Mononuclear cell (primary cell): ENCODE measurements around the gene MAPK8IP2. TPM values are rescaled to one million over a fixed set of nuclear protein-coding genes. Genes with fewer than 3 reads are reported as not detected.

Source experiments
- H3K27me3 ChIP-seq: 2 replicates; pipeline ENCODE4 v1.6.0; 2011; ENCODE audit warnings: low read length, control low read depth; ENCODE audit not compliant: insufficient read depth
- H3K4me1 ChIP-seq: 2 replicates; pipeline ENCODE4 v1.5.1; 2011; ENCODE audit warnings: mild to moderate bottlenecking, low read length, control low read depth; ENCODE audit not compliant: insufficient read depth
- H3K4me3 ChIP-seq: 2 replicates; pipeline ENCODE4 v1.5.1; 2011; ENCODE audit warnings: mild to moderate bottlenecking, low read length, moderate library complexity
- H3K9me3 ChIP-seq: 2 replicates; pipeline ENCODE4 v1.5.1; 2011; ENCODE audit warnings: low read depth, mild to moderate bottlenecking, control low read depth, low read length
- total RNA-seq: library from RNA; depleted of rRNA; stranded (reverse); fragments of >200 nt; gene quantifications from one replicate; pipeline ENCODE4 v1.2.3, GENCODE V29; 2012

The MAPK8IP2 gene
- total RNA-seq, 1 donor, result 0.10 TPM

DNA sequence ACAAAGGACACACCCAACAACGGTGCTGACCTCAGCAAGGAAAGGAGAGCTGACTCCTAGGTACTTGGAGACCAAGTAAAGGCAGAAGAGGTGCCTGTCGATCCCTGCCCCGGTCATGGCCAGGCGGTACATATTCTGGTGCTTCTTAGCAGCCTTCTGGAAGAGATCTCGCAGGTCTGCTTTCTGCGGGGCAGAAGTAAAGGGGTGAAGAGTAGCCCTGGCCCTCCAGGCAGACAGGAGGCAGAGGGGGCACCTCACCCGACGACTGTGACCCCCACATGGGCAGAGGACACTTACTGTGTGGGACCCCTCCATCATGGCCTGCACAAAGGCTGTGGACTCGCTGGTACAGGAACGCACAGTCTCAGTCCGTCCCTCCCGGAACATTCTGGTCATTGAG lies 29.7 kb upstream of the MAPK8IP2 start:
- Histone ChIP-seq H3K4me3 (no peak overlapping the region), H3K27me3 (no peaks in the 10 kb centered on the region), H3K9me3 (no peaks in the 10 kb centered on the region), H3K4me1 (no peaks in the 10 kb centered on the region)

DNA sequence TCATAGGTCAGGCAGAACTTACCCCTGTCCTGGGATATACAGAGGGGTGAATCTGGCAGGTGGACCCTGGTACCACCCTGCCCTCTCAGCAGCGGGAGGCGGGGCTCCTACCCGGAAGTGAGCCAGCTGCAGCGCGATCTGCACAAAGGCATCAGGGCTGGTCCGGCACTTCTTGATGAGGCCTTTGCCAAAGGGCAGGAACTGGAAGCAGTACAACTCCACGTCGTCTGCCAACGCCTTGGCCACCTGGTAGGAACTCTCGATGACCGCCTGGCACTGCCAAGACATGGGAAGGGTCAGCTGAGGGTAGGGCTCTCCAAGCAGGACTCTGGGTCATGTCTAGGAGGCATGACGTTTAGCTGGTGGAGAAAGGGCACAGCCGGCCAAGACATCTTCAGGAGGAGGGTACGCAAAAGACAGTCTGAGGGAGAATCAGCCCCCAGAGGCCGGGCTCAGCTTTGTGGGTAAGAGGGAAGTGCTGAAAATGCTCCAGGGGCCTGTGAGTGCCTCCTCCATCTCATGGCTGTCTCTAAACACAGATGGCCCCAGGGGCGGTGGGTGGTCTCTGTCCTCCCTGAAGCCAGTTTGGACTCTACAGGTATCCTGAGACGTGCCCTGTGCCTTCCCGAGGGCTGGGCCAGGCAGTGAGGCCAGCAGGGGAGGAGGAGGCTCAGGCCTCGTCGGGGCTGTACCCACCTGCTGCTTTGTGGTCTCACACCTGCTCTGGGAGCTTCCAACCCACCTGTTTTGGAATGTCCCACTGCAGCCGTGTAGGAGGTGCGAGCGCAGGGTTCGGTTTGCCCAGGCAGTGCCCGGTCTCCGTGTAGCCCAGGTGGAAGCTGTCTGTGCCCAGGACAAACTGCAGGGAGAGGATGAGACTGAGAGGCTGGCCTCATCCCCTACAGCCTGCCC lies 29.1 kb upstream of the MAPK8IP2 start:
- Histone ChIP-seq H3K4me3 (no peak overlapping the region), H3K27me3 (no peaks in the 10 kb centered on the region), H3K4me1 (no peaks in the 10 kb centered on the region), H3K9me3 (no peaks in the 10 kb centered on the region)

DNA sequence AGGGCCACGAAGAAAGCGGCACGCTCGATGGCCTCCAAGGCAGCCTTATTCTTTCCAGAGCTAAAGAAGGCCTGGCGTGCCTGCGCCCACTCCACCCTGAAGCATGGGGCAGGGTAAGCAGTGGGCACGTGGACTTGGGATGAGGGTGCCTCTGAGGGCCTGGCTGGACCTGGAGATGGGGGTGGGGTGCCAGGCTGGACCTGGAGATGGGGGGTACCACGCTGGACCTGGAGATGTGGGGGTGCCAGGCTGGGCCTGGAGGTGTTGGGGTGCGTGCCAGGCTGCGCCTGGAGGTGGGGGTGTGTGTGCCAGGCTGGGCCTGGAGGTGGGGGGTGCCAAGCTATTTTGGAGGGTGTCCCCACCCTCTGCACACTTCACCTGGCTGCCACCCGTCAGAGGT lies 27.6 kb upstream of the MAPK8IP2 start:
- Histone ChIP-seq H3K27me3 (no peaks in the 10 kb centered on the region), H3K4me3 (no peak overlapping the region), H3K9me3 (no peaks in the 10 kb centered on the region), H3K4me1 (no peaks in the 10 kb centered on the region)

DNA sequence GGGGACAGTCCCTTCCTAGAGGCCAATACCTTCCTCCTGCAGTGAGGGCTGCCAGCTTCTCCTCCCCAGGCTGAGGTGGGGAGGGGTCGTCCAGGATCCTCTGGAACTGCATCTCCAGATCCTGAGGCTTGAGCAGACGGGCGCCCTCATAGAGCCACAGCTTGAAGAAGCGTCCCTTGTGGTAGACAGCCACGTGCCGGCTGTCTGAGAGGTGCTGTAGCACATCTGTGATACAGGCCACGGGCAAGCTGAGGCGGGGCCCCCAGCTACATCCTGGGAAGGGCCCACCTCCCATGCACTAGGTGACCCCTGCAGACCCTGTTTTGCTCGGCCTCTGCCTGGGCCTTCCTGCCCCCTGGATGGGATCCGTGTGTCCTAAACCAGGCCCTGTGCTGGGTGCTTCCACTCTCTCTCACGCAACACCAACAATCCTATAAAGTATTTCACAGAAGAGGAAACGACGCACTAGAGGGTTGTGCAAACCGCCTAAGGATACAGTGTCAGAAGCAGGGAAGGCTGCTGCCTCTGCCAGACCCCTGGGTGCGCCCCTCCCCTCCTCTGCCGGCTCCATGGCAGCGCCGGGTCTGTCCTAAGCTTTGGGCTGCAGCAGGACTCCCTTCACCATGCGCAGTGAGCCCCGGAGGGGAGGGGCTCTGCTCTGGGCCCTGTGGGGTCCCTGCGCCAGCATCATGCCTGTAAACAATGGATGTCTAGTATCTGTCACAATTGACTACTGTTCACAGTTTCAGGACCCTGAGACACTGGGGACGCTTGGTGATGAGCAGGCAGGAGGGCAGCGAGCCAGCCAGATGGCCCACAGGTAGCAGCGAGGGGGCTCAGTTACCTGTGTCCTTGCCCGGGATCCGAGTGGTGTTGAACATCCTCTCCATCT lies 26.9 kb upstream of the MAPK8IP2 start:
- Histone ChIP-seq H3K4me1 (peaks cover 6% of the 10 kb centered on the region), H3K4me3 (no peak overlapping the region), H3K9me3 (no peaks in the 10 kb centered on the region), H3K27me3 (no peaks in the 10 kb centered on the region)

DNA sequence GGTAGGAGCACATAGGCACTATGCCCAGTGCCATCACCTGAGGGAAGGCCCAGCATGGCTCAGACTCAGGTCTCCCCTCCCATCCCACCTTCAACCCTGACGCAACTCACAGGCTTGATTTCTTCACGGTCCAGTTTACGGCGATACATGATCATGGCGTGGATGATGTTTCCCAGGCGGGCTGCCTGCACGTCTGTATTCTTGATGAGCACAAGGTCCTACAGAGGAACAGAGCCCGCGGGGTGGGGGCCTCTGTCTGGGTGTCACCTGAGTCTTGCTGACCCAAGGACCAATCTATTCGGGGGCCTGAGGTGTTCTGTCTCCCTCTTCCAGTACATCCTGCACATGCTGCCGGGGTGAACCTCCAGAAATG lies 26.2 kb upstream of the MAPK8IP2 start:
- H3K27me3 ChIP-seq, result no peaks in the 10 kb centered on the region
- no peaks in the 10 kb centered on the region for H3K9me3 ChIP-seq
- no peak overlapping the region for H3K4me3 ChIP-seq
- H3K4me1 ChIP-seq, result peaks cover 7% of the 10 kb centered on the region

DNA sequence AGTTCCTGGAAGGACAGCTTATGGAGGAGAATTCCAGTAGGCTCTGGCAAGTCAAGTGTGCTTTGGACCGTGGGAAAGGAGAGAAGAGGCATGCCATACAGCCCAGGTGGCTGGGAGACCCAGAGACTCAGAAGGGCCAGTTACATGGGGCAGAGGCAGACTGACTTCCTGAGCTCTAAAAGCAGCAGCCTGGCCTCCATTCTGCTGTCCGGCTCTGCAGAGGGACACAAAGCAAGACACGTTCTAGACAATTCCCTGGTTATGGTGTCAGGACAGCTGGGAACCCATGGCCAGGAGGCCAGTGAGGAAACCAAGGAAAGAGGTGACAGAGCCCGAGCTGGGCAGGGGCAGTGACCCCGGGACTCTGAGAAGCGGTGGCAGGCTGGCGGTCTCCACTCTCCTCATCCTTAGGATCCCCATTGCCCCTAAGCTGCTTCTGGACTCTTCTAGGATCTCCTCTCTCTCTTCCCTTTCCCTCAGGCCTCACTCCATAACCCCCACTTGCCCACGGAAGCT lies 25.1 kb upstream of the MAPK8IP2 start:
- Histone ChIP-seq H3K4me3 (no peak overlapping the region), H3K27me3 (no peaks in the 10 kb centered on the region), H3K9me3 (no peaks in the 10 kb centered on the region)

DNA sequence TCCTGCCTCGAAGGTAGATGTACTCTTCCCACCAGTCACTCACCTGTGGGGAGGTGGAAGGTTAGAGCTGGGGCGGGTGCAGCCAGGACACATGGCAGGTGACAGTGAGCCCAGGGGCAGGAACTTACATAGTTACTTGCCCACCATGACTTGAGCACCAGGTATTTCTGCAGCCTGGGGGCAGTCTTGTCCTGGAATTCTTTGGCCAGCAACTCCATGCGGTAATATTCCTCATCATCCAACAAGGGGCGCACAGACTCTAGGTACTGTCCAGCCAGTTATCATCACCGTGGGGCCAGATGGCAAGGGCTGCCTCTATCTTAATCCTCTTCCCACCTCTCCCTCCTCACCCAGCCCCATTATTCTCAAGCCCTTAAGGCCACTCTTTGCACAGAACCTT lies 24.5 kb upstream of the MAPK8IP2 start:
- no peaks in the 10 kb centered on the region for H3K27me3 ChIP-seq
- no peaks in the 10 kb centered on the region for H3K9me3 ChIP-seq
- peaks cover 8% of the 10 kb centered on the region for H3K4me1 ChIP-seq
- H3K4me3 ChIP-seq, result no peak overlapping the region

More for the DNA sequence above, 25.1 kb upstream of the MAPK8IP2 start:
- H3K4me1 ChIP-seq, result peaks cover 7% of the 10 kb centered on the region

DNA sequence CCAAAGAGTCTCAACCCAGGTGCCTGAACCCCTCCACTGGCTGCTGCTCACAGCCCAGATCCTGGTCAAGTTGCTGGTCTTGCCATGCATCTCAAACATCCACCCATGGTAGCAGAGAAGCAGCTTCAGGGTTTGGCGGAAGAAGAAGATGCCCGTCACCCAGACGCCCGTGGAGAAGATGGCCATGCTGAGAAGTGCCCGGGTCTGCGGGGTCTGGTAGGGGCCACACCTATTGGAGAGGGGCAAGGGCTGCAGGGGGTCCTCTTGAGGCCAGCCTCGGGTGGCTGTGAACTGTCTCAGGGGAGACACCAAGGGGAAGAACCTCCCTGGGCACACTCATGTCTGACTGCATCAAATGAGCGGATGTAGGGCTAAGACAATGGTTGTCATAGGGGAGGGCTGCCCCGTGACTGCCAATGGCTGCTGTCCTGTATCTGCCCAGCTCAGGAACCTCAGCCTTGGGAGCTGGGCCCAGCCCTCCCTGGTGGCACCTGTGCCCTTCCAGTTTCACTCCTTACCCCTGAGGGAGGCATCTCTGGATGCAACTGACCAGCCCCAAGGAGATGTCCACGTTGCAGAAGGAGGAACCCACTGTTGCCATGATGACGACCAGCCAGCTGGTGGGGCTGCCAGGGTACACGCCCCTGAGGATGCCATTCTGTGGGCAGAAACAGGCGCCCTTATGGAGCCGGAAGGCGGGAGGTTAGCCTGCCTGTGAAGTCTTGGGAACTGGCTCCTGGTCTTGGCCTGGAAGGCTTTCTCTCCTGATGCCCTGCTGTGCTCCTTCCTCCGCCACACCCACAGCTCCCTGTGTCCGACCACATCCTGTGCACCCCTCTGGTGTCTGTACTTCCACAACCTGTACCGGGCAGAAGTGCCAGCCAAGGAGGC lies 23.5 kb upstream of the MAPK8IP2 start:
- H3K27me3 ChIP-seq, result no peaks in the 10 kb centered on the region
- peaks cover 18% of the 10 kb centered on the region for H3K4me1 ChIP-seq
- H3K4me3 ChIP-seq, result no peak overlapping the region
- no peaks in the 10 kb centered on the region for H3K9me3 ChIP-seq

DNA sequence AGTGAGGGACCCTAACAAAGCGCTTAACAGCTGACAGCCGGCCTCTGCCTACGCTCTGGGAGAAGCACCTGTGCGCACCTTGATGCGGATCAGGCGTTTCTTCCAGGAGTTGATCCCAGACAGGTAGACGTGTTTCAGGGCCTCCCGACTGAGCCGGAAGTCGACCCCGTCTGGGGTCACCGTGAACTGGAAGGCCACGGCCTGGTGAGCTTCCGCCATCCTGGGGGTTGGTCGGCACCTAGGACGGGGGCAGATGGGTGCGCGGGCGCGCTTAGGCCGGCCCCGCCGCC lies 23.0 kb upstream of the MAPK8IP2 start:
- Histone ChIP-seq H3K9me3 (no peaks in the 10 kb centered on the region), H3K4me1 (peaks cover 19% of the 10 kb centered on the region), H3K27me3 (no peaks in the 10 kb centered on the region)

DNA sequence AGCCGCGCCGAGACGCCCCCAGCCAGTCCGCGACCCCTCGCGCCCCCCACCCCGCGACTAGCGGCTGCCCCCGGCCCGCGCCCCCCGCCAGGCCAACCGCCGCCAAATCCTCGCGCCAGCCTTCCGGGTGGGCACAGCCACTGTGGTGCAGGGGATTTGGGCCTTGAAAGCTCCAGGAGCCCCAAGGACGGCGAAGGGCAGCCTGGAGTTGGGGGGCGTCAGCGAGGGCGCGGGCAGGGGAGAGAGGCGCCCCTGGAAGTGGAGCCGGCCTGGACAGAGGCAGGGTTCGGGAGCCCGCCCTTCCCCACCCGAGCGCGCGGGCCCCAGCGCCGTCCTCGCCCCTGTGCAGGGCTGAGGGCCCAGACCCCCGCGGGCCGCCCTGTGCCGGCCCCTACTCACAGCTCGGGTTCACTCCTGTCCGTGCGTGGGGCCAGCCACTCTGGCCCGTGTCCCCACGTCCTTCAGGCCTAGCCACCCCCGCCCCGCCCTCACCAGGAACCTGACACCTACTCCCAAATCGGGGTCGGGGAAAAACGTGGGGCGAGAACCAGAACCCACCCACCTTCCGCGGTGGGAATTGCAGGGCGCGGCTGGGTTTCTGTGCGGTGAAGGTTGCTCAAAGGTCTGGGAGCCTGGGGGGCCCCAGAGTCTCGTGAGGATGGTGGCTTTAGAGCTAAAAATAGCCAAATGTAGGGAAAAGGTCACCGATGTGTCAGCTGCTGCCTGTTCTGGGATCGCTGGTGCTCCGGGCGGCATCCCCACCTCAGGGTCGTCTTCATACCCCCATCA lies 22.4 kb upstream of the MAPK8IP2 start, which contains the start of gene CPT1B:
Gene CPT1B (minus strand): TSS at position 441 of the 789 bp plus-strand sequence. CDS start 512 bp downstream, outside the sequence.
- no peak within 1 kb of the TSS for H3K4me3 ChIP-seq
- H3K27me3 ChIP-seq, result no peaks in the 10 kb centered on the region
- peaks cover 19% of the 10 kb centered on the region for H3K4me1 ChIP-seq
- no peaks in the 10 kb centered on the region for H3K9me3 ChIP-seq

More for the DNA sequence above, 23.0 kb upstream of the MAPK8IP2 start:
- no peak overlapping the region for H3K4me3 ChIP-seq

DNA sequence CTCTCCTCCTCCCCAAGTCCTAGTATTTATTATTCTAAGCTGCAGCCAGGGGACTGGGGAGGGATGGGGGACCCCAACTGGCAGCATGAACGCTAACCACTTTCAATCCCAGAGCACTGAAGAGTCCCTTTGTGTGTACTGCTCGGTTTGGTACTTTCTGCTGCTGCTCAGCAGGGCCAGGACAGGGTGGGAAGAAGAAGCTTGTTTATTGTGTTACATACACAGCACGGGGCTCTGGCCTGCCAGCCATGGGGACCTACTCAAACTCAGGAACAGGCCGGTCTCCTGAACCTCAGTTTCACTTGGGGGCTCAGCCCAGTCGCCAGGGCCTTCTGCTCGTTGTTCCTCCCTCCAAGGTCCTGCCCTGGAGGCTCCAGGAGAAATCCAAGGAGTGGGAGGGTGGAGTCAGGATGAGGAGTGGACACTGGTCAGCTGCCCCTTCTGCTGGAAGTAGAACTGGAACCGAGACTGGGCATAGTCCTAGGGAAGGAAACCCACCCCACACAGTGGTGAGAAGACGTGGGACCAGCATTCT lies 21.8 kb upstream of the MAPK8IP2 start:
- Histone ChIP-seq H3K4me1 (peaks cover 26% of the 10 kb centered on the region), H3K4me3 (no peak overlapping the region), H3K9me3 (no peaks in the 10 kb centered on the region), H3K27me3 (no peaks in the 10 kb centered on the region)

DNA sequence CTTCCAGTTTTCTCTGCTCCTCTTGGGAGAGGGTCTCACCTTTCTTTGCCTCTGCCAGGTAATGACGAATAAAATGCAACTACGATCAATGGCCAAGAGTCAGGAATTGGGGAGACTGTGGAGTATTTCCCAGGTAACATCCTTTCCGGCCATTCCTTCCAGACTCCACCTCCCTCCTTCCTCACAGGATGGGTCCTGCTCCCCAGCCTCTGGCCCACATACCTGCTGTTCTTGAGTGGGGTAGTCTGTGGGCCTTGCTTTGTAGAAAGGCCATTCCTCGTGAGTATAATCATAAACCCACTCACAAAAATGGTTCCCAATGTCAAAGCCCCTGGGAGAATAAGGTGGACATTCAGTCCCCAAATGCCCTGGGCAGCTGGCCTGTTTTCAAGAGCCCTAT lies 20.8 kb upstream of the MAPK8IP2 start:
- Histone ChIP-seq H3K9me3 (no peaks in the 10 kb centered on the region), H3K27me3 (no peaks in the 10 kb centered on the region), H3K4me1 (peaks cover 26% of the 10 kb centered on the region), H3K4me3 (no peak overlapping the region)

DNA sequence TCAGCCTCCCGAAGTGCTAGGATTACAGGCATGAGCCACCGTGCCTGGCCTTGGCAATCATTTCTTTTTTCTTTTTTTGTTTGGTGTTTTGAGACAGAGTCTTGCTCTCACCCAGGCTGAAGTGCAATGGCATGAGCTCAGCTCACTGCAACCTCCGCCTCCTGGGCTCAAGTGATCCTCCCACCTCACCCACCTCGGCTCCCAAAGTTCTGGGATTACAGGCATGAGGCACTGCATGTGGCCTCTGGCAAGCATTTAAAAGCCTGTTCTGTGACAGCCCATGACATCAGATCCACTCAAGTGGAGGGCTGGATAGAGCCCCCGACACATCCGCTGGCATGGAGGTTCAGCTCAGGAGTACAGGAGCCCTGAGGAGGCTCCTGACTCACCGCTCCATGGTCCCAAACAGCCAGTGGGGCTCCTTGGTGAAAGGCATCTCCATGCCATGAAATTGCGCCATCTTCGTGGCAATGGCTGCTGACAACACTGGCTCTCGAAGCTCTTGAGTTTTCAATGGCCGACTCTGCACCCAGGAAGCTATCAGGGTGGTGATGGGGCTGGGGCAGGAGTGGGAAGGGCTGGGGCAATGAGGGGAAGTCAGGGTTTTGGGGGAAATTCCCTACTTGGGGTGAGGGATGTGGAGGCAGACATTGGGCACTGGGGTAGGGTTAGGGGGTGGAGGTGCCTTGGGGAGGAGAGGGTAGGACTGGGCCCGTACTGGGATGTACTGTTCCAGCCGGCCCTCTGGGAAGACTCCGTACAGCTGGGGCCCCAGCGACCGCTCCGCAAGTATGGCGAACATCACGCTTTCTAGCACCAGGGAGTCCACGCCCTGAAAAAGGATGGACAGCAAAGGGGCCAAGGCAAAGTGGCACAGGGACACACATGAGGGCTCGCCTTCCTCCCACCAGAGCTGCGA lies 19.3 kb upstream of the MAPK8IP2 start:
- Histone ChIP-seq H3K9me3 (no peaks in the 10 kb centered on the region), H3K27me3 (no peaks in the 10 kb centered on the region), H3K4me3 (peak overlapping the region; percentile 70), H3K4me1 (peaks cover 26% of the 10 kb centered on the region)
